Dedifferentiated amniotic fluid mesenchymal stem cell (primary cell): Measurements from ENCODE around the gene UBE2D2.
A peak's percentile ranks its signal among the peaks of the same experiment; 100 is the strongest.

Experiments used
- DNase-seq: peaks from one replicate; pipeline ENCODE4 v3.0.0-alpha.2; 2016; ENCODE audit errors: extremely low spot score

UBE2D2 gene

DNA sequence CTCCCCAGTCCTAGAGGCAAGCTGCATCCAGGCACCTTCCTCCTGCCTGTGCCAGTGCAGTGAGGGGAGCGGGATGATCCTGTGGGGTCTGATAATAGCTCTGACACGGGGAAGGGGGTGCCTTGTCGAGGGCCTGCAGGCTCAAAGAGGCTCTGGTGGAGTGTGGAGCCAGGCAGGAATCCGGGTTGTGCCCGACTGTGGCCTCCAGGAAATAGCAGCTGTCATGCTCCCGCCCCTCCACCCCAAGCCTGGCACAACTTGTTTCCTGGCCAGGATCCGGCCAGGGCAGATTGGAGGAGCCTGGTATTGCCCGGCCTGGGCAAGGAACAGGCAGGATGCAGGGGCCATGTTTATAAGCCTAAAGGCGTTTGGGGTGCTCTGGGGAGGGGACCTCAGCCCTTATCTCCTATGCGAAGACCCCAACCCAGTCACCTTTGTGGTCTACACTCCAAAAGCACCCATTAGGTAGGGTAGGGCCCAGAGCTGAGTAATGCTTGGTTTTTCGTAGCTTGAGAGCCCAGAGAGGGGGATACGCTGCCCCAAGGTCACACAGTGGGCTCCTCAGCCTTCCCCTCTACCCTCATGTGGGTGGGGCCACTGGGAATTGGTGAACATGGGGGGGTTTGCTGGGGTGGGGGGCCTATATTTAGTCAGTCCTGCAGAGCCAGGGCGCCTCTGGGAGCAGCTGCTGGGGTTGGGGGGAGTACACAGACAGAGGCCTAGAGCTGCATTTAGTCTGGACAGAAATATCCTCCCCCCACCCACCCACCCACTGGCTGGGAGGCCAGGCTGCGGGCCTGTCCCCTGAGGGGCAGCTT lies 99.2 kb downstream of the UBE2D2 start:
- DNase-seq: no peak

DNA sequence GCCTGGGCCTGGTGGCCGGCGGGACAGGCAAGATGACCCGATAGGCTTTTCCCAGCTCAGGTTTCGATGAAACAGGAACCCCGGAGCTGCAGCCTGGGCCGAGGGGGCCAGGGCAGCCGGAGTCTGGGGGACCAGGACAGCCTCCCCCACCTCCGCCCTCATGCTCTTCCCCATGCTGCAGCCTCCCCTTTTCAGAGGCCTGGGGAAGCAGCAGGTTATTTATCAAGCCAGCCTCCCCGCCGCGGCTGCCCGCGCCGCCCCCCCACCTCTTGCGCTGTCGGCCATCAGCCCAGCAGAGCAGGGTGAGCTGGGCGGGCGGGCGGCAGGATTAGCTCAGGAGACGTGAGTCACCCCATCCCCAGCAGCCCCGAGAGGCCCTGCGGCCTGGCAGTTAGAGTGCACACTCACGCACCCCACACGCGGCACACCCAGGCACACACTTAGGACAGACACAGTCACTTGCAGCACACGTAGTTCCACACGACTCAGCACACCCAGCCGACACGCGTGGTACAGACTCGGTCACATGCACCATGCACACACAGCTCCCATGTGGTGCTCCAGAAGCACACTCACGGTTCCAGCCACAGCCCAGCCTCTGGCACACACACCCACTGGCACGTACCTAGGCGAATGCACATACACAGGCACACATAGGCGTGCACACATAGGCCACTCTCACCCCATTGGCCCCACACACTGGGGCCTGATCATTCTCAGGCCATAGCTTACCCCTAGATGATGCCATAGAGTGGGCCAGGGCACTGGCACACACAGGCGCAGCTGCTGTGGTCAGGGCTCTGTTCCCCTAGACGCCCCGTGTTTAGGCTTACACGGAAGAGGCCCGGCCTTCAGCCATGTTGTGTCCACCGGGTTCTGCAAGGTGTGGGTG lies 100.0 kb downstream of the UBE2D2 start:
- DNase-seq: peak; percentile 94

DNA sequence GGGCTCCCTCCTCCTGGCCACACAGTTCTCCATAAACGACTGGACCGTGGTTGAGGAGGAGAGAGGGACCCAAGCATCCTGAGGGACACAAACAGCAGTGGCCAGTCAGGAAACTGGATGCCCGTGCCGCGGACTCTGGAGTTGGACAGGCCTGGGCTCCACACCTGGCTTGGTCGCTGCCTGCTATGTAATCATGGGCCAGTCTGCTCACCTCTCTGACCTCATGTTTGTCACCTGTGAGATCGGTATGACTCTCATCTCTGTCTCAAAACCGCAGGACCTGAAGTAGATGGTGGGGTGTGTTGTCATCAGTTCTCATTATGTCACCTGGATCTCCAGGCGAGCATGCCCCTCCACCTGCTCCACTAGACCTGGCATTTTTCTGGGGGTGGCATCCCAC lies 101.5 kb downstream of the UBE2D2 start:
- DNase-seq: no peak

DNA sequence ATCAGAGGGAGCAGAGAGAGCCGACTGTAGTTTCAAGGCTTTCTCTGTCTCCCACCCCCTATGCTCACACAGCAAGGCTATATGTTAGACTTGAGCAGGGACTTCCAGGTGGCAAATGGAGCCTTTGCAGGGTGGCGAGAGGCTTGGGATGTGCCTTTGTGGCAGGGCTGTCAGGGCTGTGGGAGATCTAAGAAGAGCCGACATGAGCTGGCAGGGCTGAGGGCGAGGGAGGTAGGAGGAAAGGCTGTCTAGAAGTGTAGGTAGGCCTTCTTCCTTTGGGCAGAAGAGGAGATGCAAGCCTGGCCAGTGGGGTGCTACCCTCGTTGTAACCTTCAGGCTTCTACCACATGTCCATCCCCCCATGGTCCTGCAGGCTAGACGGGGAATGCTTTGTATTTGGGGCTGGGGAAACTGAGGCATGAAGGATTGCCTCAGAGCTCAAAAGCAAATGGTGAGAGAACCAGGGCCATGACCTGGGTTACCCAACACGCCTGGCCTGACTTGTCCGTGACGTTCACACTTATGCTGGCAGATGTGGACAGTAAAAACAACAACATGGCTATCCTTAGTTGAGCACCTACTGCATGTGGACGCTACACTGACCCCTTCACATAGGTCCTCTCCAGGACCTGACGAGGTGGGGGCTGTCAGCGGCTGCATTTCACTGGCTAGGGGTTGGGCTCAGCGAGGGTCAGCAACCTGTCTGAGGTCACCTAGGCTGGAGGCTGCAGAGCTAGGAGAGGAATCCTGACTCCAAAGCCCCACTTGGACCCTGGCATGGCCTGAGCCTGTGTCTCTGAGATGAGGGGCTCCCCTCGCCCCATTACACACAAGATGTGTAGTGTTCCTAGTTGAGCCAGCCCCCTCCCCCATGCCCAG lies 102.3 kb downstream of the UBE2D2 start:
- no peak for DNase-seq

DNA sequence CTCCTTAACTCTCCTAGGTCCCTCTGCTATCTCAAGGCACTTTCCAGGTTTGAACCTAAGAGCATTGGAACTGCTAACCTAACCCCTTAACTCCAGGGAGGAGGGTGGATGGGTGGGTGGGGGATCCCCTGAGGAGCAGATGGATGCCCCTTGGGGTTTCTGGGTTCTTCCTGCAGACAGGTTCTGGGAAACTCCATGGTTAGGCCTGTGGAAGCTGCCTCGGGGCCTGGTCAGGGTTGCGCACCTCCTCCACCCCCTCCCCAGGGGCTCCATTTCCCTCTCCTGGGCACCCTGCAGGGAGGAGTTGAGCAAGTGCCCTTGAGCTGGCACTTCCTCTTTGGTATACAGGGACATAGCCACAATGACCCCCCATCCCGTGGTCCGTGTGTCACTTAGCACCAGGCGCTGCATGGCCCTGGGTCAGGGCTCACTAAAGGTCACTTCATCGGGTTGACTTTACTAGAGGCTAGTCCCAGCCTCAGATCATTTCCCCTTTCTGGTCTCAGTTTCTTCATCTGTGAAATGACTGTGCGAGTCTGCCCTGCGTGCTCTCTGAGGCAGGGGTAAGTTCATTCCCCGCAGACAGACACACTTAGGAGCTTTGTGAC lies 103.1 kb downstream of the UBE2D2 start:
- no peak for DNase-seq

DNA sequence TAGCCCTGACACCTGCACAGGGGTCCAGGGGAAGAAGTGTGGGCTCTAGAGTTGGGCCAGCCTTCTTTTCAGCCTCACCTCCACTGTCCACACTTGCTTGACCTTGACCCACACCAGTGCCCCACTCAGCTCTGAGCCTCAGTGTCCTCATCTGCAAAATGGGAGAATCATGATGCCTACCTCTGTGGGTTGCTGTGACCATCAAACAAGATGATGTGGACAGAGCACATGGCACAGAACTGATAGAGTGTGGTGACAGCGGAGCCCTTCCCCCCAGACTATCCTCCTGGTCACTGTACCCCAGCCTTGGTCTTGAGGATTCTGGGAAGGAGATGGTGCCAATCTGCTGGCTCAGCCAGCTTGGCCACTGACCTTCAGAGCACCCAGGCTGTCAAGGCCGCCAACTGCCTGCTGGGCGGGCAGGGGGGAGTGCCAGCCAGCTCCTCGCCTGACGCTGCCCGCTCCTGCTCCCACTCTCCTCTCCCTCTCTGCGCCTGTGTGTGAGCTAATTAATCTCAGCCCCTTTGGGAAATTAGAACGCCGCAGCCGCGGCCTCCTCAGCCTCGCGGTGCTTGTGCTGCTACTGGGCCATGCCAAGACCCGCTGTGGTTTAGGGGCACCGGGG lies 103.7 kb downstream of the UBE2D2 start:
- DNase-seq: no peak

DNA sequence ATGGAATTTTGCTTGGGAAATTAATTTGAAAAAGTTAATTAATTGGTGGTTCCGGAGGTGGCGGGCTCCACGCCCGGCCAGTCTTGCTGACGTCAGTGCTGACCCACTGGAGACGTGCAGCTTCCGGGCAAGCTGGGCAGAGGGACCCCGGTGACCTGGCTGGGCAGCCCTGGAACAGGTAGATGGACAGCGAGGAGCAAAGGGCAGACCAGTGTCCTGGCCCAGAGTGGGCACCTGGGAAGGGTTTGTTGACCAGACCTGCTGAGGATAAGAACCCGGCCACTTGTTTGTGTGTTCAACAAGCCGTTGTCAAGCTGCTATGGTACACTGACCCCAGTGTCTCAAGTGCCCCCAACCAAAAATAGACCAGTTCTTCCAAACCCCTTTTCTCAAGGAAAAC lies 104.5 kb downstream of the UBE2D2 start:
- no peak for DNase-seq

DNA sequence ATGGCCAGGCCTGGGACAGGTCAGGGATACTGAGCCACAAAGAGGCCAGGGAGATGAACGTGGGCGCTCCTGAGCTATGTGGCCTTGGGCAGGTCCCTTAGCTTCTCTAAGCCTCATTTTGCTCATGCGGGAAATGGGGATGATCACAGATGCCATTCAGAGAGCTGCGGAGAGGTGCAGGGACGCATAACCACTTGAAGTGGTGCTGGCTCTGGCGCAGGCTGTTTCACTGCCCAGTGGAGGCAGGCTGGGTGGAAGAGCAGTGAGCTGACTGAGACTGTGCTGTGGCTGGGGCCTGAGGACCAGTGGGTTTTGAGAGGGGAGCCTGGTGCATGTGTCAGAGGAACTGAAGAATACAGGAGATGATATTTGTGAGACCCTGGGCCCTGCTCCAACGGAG lies 105.4 kb downstream of the UBE2D2 start:
- no peak for DNase-seq

DNA sequence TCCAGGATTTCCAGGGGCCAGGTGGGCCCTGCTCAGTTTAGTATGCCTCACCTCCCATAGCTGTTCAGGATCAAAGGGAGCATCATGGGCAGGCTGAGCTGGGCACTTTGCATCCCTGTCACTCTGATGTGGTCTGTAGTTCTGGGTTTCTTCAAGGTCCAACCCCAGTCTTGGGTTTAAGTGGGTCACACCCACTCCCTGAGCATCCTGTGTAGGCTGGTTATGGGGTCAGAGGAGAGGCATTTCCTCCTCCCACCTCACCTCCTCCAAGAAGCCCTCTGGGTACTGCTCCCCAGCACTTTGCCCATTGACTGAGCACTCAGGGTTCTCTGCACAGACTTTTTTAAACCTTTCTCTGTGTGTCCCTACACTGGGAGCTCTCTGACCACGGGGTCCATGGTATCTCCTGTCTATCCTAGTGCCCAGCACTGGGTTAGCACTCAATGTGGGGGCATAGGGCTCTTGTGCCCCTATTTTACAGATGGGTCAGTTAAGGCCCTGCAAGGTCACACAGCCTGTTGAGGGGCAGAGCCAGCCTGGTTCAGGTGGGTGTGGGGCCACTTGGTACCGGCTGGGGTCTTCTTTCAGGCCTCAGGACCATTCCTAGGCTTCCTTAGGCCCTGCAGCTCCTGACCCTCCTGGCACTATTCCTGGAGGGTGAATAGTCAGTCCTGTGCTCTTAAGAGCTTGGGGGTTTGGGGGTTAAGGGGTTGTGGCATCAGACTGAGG lies 106.0 kb downstream of the UBE2D2 start:
- DNase-seq: no peak

DNA sequence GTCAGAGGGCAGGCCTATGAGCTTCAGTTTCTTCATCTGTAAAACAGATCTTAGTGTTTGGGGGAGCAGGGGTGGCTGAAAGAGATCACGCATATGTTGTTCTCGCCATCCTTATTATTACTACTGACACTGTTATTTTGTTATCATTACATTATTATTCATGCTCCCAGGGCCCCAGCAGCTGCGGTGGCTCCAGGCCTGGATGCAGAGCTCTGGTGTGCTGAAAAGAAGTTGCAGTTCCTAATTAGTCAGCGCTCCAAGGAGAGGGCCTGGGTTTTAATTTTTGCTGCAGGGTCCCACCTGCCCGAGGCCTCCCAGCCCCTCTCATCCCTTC lies 106.6 kb downstream of the UBE2D2 start:
- no peak for DNase-seq

DNA sequence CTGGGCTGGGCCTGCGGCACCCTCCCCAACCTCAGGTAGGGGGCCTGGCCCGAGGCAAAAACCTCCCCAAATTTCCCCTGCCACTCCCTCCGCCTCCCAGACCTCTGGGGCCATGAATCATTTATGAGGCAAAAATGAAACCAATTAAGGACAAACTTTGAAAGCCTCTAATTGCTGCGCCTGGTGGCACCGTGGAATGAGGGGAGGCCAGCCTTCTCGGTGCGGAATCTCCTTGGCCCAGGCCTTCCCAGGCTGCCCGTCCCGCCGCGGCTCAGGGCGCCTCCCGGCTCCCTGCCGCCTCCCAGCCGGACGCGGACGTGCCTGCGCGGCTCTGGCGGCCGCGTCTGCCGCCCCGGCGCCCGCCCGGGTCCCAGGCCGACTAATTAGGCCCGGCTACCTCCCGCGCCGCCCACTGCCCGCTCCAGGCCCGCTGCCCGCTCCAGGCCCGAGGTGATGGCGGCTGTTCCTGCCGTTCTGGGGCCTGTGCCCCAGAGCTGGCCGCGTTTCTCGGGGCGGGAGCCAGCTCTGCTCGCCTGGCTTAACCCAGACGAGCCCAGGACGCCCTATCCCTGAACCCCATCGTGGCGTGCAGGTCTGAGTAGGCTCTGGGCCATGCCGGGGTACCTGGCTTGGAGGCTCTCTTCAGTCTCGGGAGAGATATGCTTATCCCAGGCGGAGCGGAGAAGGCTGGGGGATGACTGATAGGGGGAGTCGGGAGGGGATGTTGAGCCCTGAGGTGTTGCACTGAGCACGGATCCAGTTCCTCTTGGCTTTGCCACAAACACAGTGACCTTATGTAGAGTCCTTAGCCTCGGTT lies 107.1 kb downstream of the UBE2D2 start:
- DNase-seq: peak; percentile 39

DNA sequence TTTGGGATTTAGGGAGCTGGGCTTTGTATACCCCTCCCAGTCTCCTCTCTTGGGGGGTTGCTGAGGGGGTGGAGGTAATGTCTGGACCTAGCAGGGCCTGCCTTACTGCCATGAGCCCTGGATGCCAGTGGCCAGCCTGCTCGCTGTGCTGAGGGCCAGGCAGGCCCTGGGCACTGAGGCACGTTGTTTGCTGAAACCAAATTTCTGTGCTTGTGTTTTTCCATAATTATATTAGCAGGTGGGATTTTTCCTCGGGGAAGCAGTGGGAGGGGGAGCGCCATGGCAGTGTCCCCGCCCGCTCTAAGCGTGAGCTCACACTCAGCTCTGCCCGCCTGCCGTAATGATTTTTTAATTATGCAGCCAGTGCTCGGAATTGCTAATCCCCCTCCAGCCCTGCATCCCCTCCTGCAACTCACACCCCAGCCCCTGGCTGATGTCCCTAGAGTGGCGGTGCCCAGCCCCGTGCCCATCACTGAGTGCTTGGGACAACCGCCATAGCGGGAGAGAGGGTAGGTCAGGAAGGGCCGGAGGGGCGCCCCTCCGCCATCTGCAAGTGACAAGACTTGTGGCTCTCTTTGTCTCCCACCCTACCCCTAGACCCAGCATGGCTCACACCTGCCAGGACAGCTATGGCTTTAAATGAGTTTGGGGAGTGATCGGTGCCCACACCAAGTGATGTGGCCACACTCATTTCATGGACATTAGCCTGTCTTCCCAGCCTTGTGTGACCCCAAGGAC lies 108.0 kb downstream of the UBE2D2 start:
- DNase-seq: no peak

DNA sequence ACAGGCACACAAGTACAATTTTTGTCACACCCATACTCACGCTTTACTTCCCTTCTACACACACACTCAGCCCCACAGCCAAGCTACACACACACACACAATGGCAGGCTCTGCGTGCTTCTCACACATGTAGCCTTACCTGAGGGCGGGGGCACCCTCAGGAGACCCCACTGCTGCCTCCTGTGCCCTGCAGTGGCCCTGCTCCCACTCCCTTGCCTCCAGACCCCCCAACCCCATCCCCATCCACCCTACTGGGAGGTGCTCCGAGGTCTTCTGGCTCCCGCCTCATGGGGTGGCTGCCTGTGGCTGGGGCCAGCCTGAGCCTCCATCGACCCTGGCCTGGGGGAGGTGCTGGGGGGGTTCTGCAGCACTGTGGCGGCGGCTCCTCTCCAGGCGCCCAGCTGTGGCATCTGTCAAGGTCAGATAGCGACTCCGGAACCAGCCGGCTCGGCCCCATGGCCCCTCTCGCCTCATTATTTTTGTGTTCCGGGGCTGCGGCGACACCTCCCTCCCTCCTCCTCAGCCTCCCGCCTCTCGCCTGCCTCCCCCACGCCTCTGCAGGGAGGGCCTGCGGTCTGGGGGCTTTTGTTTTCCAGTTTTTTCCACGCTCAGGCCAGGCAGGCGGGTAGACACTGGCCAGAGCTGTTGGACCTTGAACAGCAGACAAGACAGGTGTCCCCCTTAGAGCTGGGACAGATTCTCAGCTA lies 108.7 kb downstream of the UBE2D2 start:
- no peak for DNase-seq

DNA sequence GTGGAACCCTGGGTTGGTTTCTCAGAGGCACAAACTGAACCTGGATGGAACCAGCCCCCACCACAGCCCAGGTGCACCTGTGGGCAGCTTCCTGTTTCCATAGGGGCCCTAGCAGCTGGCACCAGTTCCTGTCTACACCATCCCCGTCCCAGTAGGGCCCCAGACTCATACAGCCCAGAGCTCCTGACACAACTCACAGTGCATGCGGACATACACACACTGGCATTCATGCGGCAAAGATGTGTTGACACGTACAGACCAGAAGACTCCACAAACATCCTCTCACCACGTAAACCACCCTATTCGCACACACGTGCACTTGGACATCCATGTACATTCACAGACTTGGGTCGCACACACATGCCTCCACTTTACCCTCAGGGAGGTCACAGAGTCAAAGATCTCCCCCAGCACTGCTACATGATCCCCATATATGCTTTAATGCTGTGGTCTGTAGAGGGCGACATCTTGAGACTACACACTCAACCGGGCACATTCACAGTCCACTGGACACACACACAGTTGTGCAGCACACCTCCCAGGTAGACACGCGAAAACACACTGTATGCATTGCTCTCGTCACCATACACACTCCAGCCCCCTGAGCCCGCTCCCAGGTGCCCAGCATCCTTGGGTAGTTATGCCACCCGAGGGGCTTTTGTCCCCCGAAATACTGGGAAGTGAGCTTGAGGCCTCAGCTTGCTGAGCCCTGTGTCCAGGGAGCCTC lies 109.4 kb downstream of the UBE2D2 start:
- no peak for DNase-seq

DNA sequence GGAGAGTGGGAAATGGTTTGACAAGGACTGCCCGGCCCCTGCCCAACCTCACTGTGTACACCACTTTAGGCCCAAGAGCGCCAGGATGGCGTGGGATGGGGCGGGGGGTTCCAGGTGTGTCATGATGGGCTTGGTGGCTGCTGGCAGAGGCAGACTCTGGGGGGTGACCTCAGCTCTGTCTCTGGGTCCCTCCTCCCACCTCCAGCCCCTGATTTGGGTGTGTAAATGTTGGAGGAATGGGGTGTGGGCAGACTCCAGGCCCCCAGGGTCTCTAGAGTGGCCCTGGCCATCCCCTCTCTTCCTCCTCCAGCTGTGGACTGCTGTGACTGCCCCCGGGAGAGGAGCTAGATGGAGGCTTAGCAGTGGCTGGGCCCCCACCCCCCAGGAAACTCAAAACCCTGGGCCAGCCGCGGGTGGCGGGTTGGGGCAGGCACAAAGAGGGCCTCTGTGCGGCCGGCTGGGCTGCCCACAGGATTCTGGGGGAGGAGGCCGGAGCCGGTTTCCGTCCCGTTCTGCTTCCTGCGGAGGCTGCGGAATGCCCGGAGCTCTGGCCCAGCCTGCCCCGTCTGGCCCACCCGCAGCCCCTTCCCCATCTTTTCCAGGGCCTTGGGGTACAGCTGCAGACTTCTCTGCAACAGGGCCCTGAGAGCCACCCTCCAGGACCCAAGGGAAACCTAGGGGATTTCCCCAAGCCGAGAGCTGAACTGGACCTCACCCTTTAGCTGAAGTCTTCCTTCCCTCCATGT lies 110.1 kb downstream of the UBE2D2 start:
- no peak for DNase-seq

DNA sequence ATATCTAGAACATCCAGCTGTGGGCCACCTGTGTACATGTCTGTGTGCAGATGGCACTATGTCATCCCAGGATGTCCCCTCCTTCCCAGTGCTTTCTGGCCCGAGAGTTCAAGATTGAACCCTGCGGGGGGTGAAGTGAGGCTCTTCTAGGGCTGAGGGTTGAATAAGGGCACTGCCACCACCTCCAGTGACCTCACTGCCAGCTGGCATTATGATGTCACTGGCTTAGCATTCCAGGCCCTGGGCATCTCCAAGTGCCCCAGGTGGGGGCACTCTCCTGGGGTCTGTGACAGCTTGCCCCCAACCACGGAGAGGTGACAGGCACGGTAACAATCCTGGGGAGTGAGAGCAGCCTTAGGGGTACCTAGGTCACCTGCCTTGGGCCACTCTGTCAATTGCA lies 114.1 kb downstream of the UBE2D2 start:
- no peak for DNase-seq

DNA sequence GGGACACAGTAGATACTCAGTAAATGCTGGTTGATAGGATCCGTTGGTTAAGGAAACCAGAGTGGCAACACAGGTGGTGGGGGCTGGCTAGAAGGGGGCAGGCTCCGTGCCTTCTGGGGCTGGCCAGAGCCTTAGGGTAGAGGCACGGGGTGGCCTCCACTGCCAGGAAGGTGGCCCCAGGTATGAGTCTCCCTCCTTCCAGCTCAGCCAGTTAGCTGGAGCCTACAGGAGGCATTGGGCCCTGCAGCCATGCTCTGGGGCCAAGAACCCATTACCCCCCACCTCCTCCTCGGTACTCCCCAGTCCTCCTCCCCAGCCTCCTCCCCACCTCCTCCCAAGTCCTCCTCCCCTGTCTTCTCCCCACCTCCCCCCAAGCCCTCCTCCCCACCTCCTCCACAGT lies 114.7 kb downstream of the UBE2D2 start:
- DNase-seq: no peak
